Fibroblast of skin of left biceps (primary cell): Measurements from ENCODE around the gene SFXN3.

Experiments
- DNase-seq, 2 experiments: peaks; one replicate each; pipeline ENCODE4 v3.0.0-alpha.2; 2013; ENCODE audit warnings: low read depth in 2 of 2

SFXN3 gene

DNA sequence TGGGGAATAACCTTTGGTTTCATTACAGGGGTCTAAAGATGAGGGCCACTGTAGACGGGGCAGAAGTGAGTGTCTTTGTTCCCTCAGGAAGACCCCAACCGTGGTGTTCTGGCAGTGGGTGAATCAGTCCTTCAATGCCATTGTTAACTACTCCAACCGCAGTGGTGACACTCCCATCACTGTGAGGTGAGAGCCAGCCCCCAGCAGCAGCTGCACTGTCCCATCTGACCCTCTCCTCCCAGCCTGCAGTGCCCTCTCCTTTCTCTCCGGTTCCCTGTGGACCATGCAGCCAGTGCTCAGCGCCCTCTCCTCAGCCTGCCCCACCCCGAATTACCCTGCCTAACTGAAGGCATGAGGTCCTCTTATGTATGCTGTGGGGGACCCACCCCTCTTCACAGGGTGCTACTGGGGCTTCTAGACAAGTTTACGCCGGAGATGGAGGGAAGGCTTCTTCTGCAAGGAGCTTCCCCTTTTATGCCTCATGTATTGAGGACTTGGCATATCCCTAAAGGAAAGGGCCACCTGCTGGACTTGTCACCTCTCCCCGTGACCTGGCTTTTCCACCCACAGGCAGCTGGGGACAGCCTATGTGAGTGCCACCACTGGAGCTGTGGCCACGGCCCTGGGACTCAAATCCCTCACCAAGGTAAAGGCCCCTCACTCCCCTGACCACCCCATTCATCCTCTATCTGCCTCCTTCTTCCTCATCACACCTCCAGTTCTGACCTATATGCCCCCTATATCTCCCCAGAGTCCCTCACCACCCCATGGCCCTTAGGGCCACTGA is 5.1 kb downstream of the SFXN3 start:
- no peak for DNase-seq

DNA sequence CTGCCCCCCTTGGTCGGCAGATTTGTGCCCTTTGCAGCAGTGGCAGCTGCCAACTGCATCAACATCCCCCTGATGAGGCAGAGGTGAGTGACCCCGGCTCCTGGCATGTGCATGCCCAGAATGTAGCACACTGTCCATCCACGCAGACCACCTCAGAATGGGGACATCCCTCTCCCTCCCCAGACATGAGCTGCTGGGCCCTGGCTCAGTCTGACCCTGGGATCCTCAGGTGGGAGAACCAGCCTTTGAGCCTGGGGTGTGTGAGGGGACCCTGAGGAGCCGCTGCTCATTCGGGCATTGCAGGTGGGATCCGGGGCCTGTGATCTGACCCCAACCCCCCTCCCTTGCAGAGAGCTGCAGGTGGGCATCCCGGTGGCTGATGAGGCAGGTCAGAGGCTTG is 5.7 kb downstream of the SFXN3 start:
- DNase-seq, result no peak

DNA sequence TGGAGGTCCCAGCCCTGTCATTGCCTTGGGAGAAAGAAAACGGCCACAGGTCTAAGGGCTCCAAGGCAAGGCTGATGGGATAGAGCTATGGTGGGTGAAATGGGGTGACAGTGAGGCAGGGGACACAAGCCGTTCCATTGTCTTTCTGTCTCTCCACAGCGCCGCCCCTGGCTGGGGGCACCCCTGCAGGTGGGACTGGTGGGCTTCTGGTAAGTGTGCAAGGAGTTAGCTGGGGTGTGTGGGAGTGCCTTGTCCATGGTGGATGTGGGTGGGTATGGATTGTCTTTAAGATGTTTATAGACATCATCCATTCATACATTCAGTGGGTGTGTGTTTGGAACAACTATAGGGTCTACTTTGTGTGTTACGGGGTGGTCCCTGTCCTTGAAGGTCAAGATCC is 7.5 kb downstream of the SFXN3 start:
- DNase-seq, result no peak

DNA sequence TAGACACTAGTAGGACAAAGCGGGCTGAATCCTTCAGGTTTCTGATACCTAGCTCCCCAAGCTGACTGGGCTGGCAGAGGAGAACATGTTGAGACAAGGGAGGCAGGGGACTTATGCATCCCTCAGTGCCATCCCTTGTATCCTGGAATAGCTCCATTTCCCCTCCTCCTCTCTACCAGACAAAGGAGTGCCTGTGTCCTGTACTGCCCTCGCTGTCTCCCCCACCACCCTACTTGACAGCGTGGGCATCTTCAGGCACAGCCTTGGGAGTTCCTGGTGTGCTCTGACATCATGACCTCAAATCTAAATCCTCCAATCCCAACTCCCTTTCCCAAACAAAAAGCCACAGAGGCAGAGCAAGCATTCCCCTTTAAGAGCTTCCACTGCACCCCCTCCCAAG is 9.0 kb downstream of the SFXN3 start:
- DNase-seq, result no peak

DNA sequence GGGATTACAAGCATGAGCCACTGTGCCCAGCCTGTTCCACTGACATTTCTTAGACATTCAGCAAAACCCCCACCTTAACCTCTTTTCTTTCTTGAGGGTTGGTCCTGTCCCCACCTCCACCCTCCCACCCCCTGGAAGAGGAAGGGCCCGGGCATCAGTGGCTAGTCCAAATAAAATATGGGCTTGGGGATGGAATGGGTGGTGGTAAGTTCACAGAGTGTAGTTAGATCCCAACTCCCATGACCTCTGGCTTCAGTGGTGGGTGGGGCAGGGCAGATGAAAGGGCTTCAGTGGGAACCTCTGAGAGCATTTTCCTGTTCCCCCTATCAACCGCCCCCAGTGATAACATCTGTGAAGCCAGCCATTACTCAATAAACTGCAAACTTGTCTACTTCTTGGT is 9.8 kb downstream of the SFXN3 start:
- DNase-seq, result no peak

DNA sequence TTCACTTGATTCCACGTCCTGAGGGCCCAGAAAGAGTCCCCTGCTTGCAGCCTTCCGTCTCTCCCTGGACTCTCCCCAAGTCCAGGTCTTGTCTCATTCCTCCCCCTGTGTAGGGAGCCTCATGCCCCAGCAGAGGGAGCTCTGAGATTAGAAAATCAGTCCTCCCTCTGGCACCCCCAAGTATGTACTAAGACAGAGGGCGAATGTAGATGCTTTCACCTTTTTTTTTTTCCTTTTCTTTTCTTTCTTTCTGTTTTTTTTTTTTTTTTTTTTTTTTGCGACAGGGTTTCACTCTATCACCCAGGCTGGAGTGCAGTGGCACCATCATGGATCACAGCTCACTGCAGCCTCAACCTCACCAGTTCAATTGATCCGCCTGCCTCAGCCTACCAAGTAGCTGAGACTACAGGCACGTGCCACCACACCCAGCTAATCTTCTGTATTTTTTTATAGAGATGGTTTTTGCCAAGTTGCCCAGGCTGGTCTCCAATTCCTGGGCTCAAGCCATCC is 10.3 kb downstream of the SFXN3 start:
- DNase-seq, result no peak

DNA sequence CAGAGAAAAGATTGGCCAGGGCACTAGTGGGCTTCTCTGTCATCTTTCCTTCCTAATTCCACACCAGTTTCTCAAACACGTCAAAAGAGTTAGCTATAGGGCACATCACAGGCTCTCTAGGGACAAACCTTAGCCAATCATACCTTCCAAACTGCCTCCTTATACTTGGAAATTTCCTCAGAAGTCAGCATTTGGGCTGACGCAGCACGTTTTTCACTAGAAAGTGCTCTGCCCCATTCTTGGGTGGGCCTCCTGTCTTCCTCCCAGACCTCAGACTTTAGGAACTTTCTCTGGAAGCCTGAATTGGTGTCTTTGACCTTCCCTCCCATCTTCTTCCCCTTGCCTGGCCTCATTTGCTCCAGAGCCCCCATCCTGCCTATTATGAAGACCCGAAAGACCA is 11.1 kb downstream of the SFXN3 start:
- no peak for DNase-seq

DNA sequence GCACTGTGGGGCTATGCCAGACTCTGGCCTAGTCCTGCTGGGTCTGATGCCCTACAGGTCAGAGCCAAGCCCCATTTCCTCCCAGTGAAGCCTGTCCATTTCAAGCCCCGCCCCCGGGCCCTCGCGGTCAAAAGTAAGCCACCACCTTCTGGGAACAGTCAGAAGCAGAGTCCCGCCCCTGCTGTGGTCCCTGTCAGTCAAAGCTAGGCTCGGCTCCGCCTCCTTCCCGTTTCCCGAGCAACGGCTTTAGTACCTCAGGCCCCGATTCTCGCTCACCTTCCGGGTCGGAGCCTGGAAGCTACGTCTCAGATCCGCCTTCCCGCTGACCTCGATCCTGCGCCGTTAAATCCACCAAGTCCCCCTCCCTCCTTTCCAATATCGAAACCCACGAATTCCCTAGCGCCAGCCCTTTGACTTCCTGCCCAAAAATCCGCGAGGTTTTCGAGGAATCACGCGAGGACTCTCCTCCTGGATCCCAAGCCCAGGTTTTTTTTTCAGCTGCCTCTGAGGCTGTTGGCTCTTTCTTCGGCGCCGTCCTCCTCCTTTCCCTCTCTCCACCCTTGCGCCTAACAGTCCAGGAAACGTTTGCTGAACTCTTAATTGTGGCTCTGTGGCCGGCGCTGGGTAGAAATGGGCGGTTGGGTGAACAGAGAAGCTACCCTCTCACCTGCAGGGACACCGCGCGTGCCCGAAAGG is 11.8 kb downstream of the SFXN3 start:
- peak; percentile 85 to 86 for DNase-seq

DNA sequence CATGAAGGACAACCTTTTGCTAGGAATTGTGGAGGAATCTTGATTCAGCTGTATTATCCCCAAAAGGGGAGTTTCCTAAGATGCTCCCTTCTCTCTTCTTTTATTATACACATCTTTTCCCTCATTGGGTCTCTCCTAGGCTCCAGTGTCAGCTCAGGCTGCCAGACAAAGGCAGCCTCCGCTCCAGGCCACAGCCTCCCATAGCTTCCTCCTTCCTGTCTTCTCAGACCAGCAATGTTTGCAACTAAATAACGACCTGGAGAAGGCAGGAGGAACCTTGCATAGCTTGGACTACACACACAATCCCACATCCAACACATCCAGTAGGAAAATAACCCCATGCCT is 12.3 kb downstream of the SFXN3 start:
- DNase-seq, result no peak

DNA sequence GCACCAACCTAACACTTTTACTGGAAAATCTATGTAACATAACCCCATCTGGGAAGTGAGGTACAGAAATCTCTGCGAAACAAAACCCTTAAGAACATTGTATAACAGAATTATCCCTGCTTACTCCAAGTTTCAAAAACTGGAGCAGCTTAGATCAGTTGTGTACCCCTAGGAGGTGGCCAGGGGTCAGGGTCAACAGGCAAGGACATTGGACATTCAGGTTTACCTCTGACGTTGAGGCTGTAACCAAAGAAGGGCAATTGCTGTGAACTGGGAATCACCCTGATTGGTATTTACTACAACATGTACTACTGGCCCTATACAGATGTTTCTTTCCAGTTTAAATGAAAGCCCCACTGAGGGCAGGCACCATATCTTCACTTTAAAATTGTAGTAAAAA is 13.1 kb downstream of the SFXN3 start:
- DNase-seq, result no peak

DNA sequence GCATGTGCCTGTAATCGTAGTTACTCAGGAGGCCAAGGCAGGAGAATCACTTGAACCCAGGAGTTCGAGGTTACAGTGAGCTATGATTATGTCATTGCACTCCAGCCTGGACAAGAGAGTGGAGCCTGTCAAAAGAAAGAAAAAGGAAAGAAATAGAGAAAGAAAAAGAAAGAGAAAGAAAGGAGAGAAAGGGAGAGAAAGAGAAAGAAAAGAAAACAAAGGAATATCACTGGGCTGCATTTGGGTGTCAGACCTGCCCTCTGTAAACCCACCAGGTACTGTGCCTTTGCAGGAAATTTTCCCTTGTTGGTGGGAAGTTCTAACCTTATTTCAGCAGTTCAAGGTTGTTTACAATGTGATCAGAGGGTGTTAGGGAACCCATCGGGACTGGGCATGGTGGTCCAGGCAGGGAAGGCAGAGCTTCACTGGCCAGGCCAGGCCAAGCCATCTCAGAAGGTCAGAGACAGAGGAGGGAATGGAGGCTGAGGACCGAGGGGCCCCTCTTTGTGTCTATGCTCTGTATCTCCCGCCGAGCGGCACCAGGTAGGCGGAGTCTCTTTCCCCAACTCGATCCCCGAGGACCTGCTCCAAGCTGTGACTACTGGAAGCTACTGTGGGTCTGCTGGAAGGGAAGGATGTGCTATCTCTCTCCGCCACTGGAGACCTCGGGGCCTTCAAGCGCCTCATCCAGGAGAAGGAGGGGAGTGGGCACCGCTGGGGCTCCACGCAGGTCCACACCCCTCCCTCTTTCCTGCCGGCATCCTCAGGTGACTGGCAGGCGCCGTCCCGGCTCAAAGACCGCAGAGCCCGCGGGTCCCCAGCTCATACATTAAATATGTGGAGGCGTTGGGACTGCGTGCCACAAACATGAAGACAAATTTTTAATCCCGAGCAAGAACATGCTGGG is 15.6 kb downstream of the SFXN3 start:
- DNase-seq, result no peak

DNA sequence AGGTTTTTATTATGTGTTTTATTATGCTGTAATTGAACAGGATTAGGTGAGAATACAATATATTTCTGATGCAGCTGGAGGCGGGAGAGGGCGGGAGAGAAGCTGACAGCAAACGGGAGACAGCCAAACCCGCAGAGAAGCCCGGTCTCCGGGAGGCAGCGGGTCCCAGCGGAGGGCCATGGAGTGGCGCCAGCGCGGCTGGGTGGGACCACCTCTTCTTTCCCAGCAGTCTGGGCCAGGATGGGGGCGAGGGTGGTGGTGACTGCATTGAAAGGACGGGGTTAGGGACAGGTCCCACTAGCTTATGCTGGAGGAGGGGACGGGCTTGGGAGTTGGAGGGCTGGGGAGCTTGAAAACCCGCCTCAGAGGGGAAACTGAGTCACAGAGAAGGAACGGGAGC is 16.2 kb downstream of the SFXN3 start:
- DNase-seq, result no peak

DNA sequence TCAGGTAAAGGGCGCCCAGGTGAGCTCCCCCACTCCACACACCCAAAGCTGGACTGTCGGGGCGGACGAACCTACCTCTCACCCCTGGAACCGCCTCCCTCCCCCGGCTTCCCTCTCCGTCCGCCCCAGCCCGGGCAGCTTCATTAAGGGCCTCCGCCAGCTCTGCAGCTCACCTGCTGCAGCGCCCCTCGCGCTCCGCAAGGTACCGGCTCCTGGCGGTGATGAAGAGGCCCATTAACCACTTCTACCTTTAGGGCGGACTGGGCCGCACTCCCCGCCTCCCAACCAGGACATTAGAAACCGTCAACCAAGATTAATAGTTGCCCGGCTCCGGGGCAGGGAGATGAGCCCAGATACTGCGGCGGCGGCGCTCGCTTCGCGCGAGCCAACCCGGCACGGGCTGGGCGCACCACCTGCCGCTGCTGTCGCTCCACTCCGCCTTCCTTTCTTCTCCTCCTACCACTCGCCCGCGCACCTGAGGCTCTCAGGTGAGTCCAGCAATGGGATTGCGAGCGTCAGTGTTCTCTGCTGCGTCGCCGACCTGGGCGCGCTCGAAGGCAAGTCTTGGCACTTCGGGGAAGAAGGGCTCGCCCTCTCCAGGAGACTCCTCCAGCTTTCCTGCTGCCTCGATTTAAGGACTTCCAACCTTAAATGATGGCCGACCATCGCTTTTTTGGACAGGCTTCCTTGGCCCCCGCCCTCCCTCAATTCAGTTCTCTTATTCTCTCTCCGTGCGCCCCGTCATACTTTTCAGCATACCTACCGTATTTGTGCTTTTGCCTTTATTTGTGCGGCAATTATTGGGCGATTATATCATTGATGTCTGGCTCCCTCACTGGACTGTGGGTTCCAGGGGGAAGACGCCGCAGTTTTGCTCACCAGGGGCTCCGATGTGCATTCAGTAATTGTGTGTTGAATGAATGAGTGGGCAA is 17.2 kb downstream of the SFXN3 start:
- DNase-seq, result no peak

DNA sequence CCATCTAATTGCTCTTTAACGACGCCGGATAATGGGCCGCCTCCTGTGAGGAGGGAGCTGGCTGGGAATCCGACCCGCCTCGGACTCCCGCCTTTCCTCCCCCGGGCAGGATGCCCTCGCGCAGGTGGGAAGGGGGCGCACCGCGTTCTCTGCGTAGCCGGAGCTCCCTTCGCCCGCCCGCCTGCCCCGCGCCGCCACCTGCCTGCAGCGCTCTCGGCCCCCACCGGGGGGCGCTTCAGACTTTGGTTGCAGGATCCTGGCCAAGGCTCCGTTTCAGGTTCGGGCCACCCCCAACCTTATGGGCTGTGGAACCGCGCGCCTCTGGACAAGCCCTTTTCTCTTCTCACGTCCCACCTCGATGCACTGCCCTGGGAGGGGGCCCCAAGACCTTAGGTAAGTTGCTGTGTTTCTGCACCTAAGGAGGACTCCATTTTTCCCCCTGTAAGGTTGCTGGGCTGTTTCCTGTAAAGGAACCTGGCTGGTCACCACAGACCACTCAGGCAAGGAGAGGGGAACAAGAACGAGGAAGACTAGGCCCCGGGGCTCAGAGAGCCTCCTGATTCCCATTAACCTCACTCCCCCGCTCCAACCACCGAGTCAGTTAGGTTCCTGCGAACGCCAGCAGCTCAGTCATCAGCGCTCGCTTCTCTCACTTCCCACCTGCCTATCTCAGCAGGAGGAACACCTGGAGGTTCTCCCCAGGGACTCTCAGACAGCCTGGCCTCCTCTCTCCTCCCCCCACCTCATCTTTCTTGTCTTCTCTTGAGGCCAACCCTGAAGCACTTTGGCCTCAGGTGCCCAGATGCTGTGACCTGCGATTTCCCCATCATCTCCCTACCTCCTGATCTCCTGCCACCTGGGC is 19.4 kb downstream of the SFXN3 start:
- no peak for DNase-seq

DNA sequence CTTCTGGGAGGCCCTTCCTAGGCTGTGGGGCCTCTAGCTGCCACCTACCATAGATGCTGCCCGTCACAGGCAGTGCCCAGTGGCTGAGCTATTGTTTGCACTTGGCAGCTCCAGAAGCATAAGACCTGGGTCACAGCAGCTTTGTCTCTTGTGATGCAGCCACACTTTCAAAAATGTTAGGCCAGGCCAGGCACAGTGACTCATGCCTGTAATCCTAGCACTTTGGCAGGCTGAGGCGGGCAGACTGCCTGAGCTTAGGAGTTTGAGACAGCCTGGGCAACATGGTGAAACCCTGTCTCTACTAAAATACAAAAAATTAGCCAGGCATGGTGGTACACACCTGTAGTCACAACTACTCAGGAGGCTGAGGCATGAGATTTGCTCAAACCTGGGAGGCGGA is 21.3 kb downstream of the SFXN3 start:
- DNase-seq, result no peak

DNA sequence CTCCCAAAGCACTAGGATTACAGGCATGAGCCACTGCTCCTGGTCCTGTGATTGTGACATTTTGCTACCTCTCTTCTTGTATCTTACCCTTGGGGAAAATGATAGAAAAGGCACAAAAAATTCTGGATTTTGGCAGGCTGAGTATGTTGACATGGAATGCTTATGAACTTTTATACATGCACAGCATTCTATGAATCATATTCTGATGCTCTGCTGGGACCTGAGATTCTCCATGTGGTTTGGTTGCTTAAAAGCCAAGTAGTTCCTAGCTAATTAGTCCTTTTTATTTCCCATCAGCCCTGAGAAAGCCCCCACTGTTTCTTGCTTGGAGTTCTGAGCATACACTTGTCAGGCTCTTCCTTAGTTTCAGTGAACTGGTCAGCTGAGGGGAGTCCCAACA is 22.5 kb downstream of the SFXN3 start:
- no peak for DNase-seq

DNA sequence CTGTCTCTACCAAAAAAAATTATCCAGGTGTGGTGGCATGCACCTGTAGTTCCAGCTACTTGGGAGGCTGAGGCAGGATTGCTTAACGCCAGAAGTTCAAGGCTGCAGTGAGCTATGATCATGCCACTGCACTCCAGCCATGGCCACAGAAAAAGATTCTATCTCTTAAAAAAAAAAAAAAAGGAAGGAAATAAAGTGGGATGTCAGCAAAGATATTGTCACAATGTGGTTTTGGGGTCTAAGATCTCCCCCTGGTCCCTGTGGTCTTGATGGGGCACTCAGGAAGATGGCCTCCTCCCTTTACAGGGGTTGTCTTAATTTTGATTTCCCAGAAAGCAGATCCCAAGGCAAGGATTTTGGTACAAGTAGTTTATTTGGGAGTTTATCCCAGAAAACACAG is 23.3 kb downstream of the SFXN3 start:
- no peak for DNase-seq

DNA sequence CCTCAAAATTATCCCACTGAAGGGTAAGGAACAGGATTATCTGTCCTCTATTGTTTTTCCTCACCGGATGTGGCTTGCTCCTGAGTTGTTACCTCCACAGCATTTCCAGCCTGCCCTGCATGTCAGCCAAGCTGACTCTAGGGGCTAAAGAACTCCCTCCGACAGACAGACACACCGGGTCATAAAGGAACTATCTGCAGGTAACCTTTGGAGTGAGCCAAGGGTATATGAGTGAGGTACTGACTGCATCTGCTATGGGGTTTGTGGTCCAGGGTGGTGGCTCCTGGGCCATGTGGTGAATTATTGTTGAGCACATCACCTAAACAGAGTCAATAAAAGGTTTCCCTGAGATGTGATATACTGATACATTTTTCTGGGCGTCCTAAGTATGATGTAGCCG is 23.8 kb downstream of the SFXN3 start:
- no peak for DNase-seq

DNA sequence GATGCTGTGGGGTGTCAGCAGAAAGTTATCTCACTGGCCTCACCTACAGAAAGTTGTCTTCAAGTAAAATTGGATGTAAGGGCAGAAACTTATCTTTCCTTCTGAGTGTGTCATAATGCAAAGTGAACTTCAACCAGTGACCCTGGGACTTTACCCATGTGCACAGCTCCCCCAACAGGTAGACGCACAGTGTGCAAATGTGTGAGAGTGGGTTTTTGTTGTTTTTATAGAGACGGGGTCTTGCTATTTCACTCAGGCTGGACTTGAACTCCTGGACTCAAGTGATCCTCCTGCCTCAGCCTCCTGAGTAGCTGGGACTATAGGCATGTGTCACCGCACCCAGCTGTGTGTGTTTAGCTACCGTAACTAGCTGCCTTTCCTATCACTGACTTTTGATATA is 24.4 kb downstream of the SFXN3 start:
- DNase-seq, result no peak

DNA sequence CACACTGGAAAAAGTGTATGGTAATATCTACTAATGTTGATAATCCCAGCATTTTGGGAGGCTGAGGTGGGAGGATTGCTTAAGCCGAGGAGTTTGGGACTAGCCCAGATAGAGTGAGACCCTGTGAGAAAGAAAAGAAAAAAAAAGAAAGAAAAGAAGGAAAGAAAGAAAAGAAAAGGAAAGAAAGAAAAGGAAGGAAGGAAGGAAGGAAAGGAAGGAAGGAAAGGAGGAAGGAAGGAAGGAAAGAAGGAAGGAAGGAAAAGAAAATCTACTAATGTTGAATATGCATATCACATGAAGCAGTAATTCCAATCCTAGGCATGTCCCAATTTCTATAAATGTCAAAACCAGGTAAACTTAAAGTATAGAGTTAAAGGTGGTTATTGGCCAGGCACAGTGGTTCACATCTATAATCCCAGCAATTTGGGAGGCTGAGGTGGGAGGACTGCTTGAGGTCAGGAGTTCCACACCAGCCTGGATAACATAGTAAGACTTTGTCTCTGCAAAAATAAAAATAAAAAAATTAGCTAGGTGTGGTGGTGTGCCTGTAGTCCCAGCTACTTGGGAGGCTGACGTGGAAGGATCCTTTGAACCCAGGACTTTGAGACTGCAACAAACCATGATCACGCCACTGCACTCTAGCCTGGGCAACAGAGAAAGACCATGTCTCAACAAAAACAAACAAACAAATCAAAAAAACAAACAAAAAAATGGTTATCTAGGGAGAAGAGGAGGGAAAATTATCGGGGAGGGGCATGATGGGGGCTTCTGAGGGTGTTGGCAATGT is 25.5 kb downstream of the SFXN3 start:
- no peak for DNase-seq
